SK-N-SH (cell line): ENCODE results near the gene TFAP2A. TPM values are rescaled to one million over a fixed set of nuclear protein-coding genes. Genes with fewer than 3 reads are reported as not detected.

ENCODE experiments used
- CTCF ChIA-PET: fragments of 300-600, 350-600 bp; formaldehyde crosslinking; extraction: SDS; loops from one replicate; lab custom pipeline; 2021; lab: Yijun Ruan, JAX
- POLR2A ChIA-PET: fragments of 350-600 bp; sonication (Branson Sonifier 250); formaldehyde crosslinking; extraction: SDS; loops from one replicate; lab custom pipeline; 2020; ENCODE audit warnings: antibody characterized with exemption, inconsistent platforms; lab: Yijun Ruan, JAX
- DNase-seq: peaks from one replicate; pipeline ENCODE4 v3.0.0; 2012
- H2AFZ ChIP-seq: fragments of 200-600 bp; sonication (generic); 2 replicates; pipeline ENCODE4 v1.8.1; 2016; ENCODE audit warnings: antibody characterized with exemption, mild to moderate bottlenecking, low read depth
- H3F3A ChIP-seq: fragments of 200-600 bp; sonication (generic); replicated peaks from 2 replicates; pipeline ENCODE3; 2016; ENCODE audit warnings: antibody characterized with exemption, mild to moderate bottlenecking; ENCODE audit not compliant: insufficient read depth
- H3K27ac ChIP-seq, 2 experiments: fragments of 200-500 bp in 1 of 2; fragments of 200-600 bp in 1 of 2; sonication (Bioruptor generic) in 1 of 2; sonication (generic), shearing (Covaris generic) in 1 of 2; 2 replicates each; pipeline versions ENCODE4 v1.5.1 to v1.6.1; 2014 to 2016; ENCODE audit warnings: low read depth in 2 of 2, inconsistent platforms in 1 of 2, low read length in 1 of 2, mild to moderate bottlenecking in 1 of 2, mixed read lengths in 1 of 2
- H3K27me3 ChIP-seq: fragments of 200-600 bp; sonication (generic), shearing (Covaris generic); 2 replicates; pipeline ENCODE4 v1.6.1; 2016; ENCODE audit warnings: mixed run types; ENCODE audit not compliant: insufficient read depth
- H3K36me3 ChIP-seq, 2 experiments: fragments of 200-500 bp in 1 of 2; fragments of 200-600 bp in 1 of 2; sonication (Bioruptor generic) in 1 of 2; sonication (generic) in 1 of 2; replicated peaks in 1 of 2; 2 replicates each; pipeline versions ENCODE3 to v1.5.1; 2014 to 2016; ENCODE audit warnings: low read length in 1 of 2, mild to moderate bottlenecking in 1 of 2; ENCODE audit not compliant: insufficient read depth in 2 of 2, control insufficient read depth in 1 of 2
- H3K4me1 ChIP-seq, 2 experiments: fragments of 200-500 bp in 1 of 2; fragments of 200-600 bp in 1 of 2; sonication (Bioruptor generic) in 1 of 2; sonication (generic), shearing (Covaris generic) in 1 of 2; 2 replicates each; pipeline versions ENCODE4 v1.5.1 to v1.6.1; 2014 to 2016; ENCODE audit warnings: low read depth in 1 of 2, low read length in 1 of 2, mixed run types in 1 of 2; ENCODE audit not compliant: insufficient read depth in 2 of 2, control insufficient read depth in 1 of 2
- H3K4me2 ChIP-seq: fragments of 200-600 bp; sonication (generic), shearing (Covaris generic); 2 replicates; pipeline ENCODE4 v1.6.1; 2017; ENCODE audit warnings: mixed run types
- H3K4me3 ChIP-seq, 2 experiments: fragments of 200-500 bp in 1 of 2; fragments of 200-600 bp in 1 of 2; sonication (Bioruptor generic) in 1 of 2; sonication (generic), shearing (Covaris generic) in 1 of 2; 2 replicates each; pipeline versions ENCODE4 v1.5.1 to v1.8.1; 2014 to 2016; ENCODE audit warnings: low read depth in 2 of 2, inconsistent platforms in 1 of 2, low read length in 1 of 2, mild to moderate bottlenecking in 1 of 2, mixed read lengths in 1 of 2, moderate library complexity in 1 of 2
- H3K79me2 ChIP-seq: fragments of 200-600 bp; sonication (generic); 2 replicates; pipeline ENCODE4 v1.8.1; 2017; ENCODE audit warnings: mild to moderate bottlenecking; ENCODE audit not compliant: insufficient read depth
- H3K9ac ChIP-seq: fragments of 200-600 bp; sonication (generic); 2 replicates; pipeline ENCODE4 v1.6.1; 2017; ENCODE audit warnings: mixed run types
- H3K9me2 ChIP-seq: fragments of 200-600 bp; sonication (generic); 2 replicates; pipeline ENCODE4 v1.6.1; 2017; ENCODE audit warnings: mixed run types
- H3K9me3 ChIP-seq: fragments of 200-600 bp; sonication (generic); 2 replicates; pipeline ENCODE4 v1.6.1; 2017; ENCODE audit warnings: mixed run types, mild to moderate bottlenecking, moderate library complexity
- H4K20me1 ChIP-seq: fragments of 200-600 bp; sonication (generic); 2 replicates; pipeline ENCODE4 v1.6.1; 2017; ENCODE audit warnings: mild to moderate bottlenecking, mixed run types; ENCODE audit not compliant: insufficient read depth
- ELF1 ChIP-seq: IDR thresholded peaks from 2 replicates; pipeline ENCODE4 v1.4.0; 2012
- EP300 ChIP-seq, 2 experiments: IDR thresholded peaks; 2 replicates each; pipeline versions ENCODE4 v1.4.0 to v1.6.1; 2012; ENCODE audit warnings: borderline replicate concordance in 1 of 2, low read depth in 1 of 2, low read length in 1 of 2
- EZH2phosphoT487 ChIP-seq: fragments of 200-600 bp; sonication (generic); IDR thresholded peaks from 2 replicates; pipeline ENCODE4 v1.6.1; 2017; ENCODE audit warnings: low read depth, mixed run types, mild to moderate bottlenecking, antibody characterized with exemption, moderate library complexity, borderline replicate concordance
- FOXJ3 ChIP-seq: sonication (generic); formaldehyde crosslinking; IDR thresholded peaks from 2 replicates; pipeline ENCODE4 v1.5.1; 2020; ENCODE audit warnings: mild to moderate bottlenecking, missing genetic modification reagents
- FOXM1 ChIP-seq: IDR thresholded peaks from 2 replicates; pipeline ENCODE4 v1.4.0; 2012; ENCODE audit warnings: low read depth, mild to moderate bottlenecking
- GABPA ChIP-seq: IDR thresholded peaks from 2 replicates; pipeline ENCODE4 v1.4.0; 2012; ENCODE audit warnings: low read depth, mild to moderate bottlenecking
- GATA2 ChIP-seq: sonication (generic); formaldehyde crosslinking; IDR thresholded peaks from 2 replicates; pipeline ENCODE4 v1.5.0; 2020; ENCODE audit warnings: mild to moderate bottlenecking, missing genetic modification reagents
- JUND ChIP-seq: IDR thresholded peaks from 2 replicates; pipeline ENCODE4 v1.4.0; 2012
- MEF2A ChIP-seq: IDR thresholded peaks from 2 replicates; pipeline ENCODE4 v1.4.0; 2012; ENCODE audit warnings: low read depth, borderline replicate concordance
- MXI1 ChIP-seq: IDR thresholded peaks from 2 replicates; pipeline ENCODE4 v1.6.1; 2012; ENCODE audit warnings: mild to moderate bottlenecking, low read depth, low read length, improper control_type of control experiment
- NFIC ChIP-seq: IDR thresholded peaks from 2 replicates; pipeline ENCODE4 v1.4.0; 2012; ENCODE audit warnings: borderline replicate concordance
- POLR2AphosphoS5 ChIP-seq: IDR thresholded peaks from 2 replicates; pipeline ENCODE4 v1.6.1; 2012; ENCODE audit warnings: low read depth, low read length
- RCOR1 ChIP-seq: fragments of 150-350 bp; IDR thresholded peaks from 2 replicates; pipeline ENCODE4 v1.6.1; 2017; ENCODE audit warnings: antibody characterized with exemption, low read length
- SIN3A ChIP-seq: IDR thresholded peaks from 2 replicates; pipeline ENCODE4 v1.6.1; 2012; ENCODE audit warnings: low read depth, mild to moderate bottlenecking, low read length, moderate library complexity, borderline replicate concordance
- TAF1 ChIP-seq: IDR thresholded peaks from 2 replicates; pipeline ENCODE4 v1.6.1; 2012; ENCODE audit warnings: low read depth, mild to moderate bottlenecking, low read length, moderate library complexity, borderline replicate concordance
- TEAD4 ChIP-seq: IDR thresholded peaks from 2 replicates; pipeline ENCODE4 v1.4.0; 2012; ENCODE audit warnings: mild to moderate bottlenecking, borderline replicate concordance; ENCODE audit not compliant: insufficient read depth
- USF1 ChIP-seq: IDR thresholded peaks from 2 replicates; pipeline ENCODE4 v1.4.0; 2012; ENCODE audit warnings: low read depth, borderline replicate concordance
- YY1 ChIP-seq: IDR thresholded peaks from 2 replicates; pipeline ENCODE4 v1.4.0; 2012; ENCODE audit warnings: low read depth, mild to moderate bottlenecking
- WGBS: methylation state at CpG from one replicate; pipeline ENCODE4 v1.1.6; 2017; ENCODE audit warnings: low lambda C conversion rate; 5-methylcytosine and 5-hydroxymethylcytosine counted together
- polyA plus RNA-seq, 3 experiments: library from polyadenylated mRNA; depleted of rRNA; stranded (reverse); fragments of >200 nt; gene quantifications; 2 replicates each; pipeline ENCODE4 v1.2.3, GENCODE V29; 2012
- TF ChIP-seq, protein P1 (sequence below): fragments of 150-350 bp; IDR thresholded peaks from 2 replicates; pipeline ENCODE4 v1.6.1; 2016; ENCODE audit warnings: mild to moderate bottlenecking, low read depth, low read length
- TF ChIP-seq, protein P2 (sequence below): fragments of 150-350 bp; IDR thresholded peaks from 2 replicates; pipeline ENCODE4 v1.6.1; 2017; ENCODE audit warnings: antibody characterized with exemption, low read length, low read depth, borderline replicate concordance
- TF ChIP-seq, protein P3 (sequence below): IDR thresholded peaks from 2 replicates; pipeline ENCODE4 v1.4.0; 2012; ENCODE audit warnings: low read depth
- TF ChIP-seq, protein P4 (sequence below): IDR thresholded peaks from 2 replicates; pipeline ENCODE4 v1.4.0; 2012; ENCODE audit warnings: low read depth, borderline replicate concordance

TFAP2A gene
- polyA plus RNA-seq, 1 of the 3 experiments (the other 2 are of a cell fraction) = 0.07 TPM

DNA sequence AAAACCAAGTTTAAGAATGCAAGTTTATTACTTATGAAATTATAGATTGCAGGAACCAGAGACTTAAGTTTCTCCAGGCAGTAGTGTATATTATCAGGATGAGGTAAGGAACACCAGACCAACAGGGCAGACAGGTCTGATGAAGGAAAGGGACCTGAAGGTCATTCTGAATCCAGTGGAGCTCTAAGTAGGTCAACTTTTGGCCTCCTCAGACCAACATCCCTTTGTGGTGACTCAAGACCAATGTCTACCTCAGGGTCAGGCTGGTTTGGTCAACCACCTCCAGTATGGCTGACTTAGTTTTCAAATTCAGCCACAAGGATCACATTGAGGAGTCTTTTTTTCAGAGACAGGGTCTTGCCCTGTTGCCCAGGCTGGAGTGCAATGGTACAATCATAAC, 38.7 kb upstream of the TFAP2A start:
- Histone ChIP-seq H3K36me3 (no peaks in the 10 kb centered on the region), H3K9ac (no peak overlapping the region), H3K4me1 (peaks cover 0 to 5% of the 10 kb centered on the region in 2 experiments; a peak in 1 of 4 replicates), H3K9me2 (no peaks in the 10 kb centered on the region), H3K27me3 (no peaks in the 10 kb centered on the region), H3K4me3 (no peak overlapping the region), H2AFZ (no peak overlapping the region), H3F3A (no peaks in the 10 kb centered on the region), H4K20me1 (no peaks in the 10 kb centered on the region), H3K9me3 (no peaks in the 10 kb centered on the region), H3K27ac (no peak overlapping the region), H3K4me2 (no peak overlapping the region), H3K79me2 (no peaks in the 10 kb centered on the region)
- TF ChIP-seq TAF1 (no peak), SIN3A (no peak), YY1 (no peak), MXI1 (no peak), GATA2 (CRISPR knock-in tag) (no peak)
- DNase-seq = no peak
- CTCF ChIA-PET = no interaction called here
- POLR2A ChIA-PET = no interaction called here

GRCh38 chr6:10451828-10452509, 37.1 kb upstream of the TFAP2A start:
- H3K36me3 ChIP-seq = no peaks in the 10 kb centered on the region
- POLR2A ChIA-PET = no interaction called here
- H3K79me2 ChIP-seq = no peaks in the 10 kb centered on the region
- DNase-seq = no peak
- H3K27ac ChIP-seq = peak overlapping the region in 1 of 2 experiments; percentile 64; a peak in 2 of 4 replicates
- H2AFZ ChIP-seq = peak overlapping the region; percentile 42; the same call in 1 of the 2 replicates
- no peaks in the 10 kb centered on the region for H3K9me2 ChIP-seq
- H4K20me1 ChIP-seq = no peaks in the 10 kb centered on the region
- CTCF ChIA-PET = interaction anchor here (1.5 kb wide), 1 partner anchor 1469 kb away, joined by 3 read pairs; no protein-coding TSS in a partner anchor
- peaks cover 0 to 5% of the 10 kb centered on the region in 2 experiments; a peak in 1 of 4 replicates for H3K4me1 ChIP-seq
- no peak overlapping the region for H3K9ac ChIP-seq
- H3K27me3 ChIP-seq = no peaks in the 10 kb centered on the region
- H3F3A ChIP-seq = no peaks in the 10 kb centered on the region
- H3K4me3 ChIP-seq = no peak overlapping the region
- peak overlapping the region; percentile 5; the same call in 1 of the 2 replicates for H3K4me2 ChIP-seq
- 9% methylated on average over 7 of the region's 11 CpGs for WGBS
- H3K9me3 ChIP-seq = no peaks in the 10 kb centered on the region
- TF ChIP-seq RCOR1 (no peak), MXI1 (no peak), POLR2AphosphoS5 (no peak), TEAD4 (peak; percentile 57; the same call in 1 of the 2 replicates), MEF2A (no peak), USF1 (no peak), SIN3A (0 out of 2 replicates have a peak, but pooled peaks have one; percentile 29), FOXJ3 (CRISPR knock-in tag) (no peak), EZH2phosphoT487 (no peak), FOXM1 (no peak), NFIC (peak; percentile 43; the same call in 1 of the 2 replicates), GABPA (no peak), ELF1 (no peak), EP300 (IDR thresholded peaks at IDR 0.05; ENCODE audit: borderline replicate concordance in 1 of 2, low read depth in 1 of 2, low read length in 1 of 2) (0 out of 4 replicates have a peak, but pooled peaks of 1 of the 2 experiments have one; percentile 16), JUND (peak; percentile 4; the same call in 1 of the 2 replicates), TAF1 (no peak)
- TF ChIP-seq, protein P1, sequence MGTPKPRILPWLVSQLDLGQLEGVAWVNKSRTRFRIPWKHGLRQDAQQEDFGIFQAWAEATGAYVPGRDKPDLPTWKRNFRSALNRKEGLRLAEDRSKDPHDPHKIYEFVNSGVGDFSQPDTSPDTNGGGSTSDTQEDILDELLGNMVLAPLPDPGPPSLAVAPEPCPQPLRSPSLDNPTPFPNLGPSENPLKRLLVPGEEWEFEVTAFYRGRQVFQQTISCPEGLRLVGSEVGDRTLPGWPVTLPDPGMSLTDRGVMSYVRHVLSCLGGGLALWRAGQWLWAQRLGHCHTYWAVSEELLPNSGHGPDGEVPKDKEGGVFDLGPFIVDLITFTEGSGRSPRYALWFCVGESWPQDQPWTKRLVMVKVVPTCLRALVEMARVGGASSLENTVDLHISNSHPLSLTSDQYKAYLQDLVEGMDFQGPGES = no peak
- TF ChIP-seq, protein P2, sequence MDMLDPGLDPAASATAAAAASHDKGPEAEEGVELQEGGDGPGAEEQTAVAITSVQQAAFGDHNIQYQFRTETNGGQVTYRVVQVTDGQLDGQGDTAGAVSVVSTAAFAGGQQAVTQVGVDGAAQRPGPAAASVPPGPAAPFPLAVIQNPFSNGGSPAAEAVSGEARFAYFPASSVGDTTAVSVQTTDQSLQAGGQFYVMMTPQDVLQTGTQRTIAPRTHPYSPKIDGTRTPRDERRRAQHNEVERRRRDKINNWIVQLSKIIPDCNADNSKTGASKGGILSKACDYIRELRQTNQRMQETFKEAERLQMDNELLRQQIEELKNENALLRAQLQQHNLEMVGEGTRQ = no peak
- TF ChIP-seq, protein P3, sequence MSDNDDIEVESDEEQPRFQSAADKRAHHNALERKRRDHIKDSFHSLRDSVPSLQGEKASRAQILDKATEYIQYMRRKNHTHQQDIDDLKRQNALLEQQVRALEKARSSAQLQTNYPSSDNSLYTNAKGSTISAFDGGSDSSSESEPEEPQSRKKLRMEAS = peak; percentile 72
- TF ChIP-seq, protein P4, sequence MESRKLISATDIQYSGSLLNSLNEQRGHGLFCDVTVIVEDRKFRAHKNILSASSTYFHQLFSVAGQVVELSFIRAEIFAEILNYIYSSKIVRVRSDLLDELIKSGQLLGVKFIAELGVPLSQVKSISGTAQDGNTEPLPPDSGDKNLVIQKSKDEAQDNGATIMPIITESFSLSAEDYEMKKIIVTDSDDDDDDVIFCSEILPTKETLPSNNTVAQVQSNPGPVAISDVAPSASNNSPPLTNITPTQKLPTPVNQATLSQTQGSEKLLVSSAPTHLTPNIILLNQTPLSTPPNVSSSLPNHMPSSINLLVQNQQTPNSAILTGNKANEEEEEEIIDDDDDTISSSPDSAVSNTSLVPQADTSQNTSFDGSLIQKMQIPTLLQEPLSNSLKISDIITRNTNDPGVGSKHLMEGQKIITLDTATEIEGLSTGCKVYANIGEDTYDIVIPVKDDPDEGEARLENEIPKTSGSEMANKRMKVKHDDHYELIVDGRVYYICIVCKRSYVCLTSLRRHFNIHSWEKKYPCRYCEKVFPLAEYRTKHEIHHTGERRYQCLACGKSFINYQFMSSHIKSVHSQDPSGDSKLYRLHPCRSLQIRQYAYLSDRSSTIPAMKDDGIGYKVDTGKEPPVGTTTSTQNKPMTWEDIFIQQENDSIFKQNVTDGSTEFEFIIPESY = no peak
